Esophagus squamous epithelium (tissue), 5 donors: ENCODE results near the gene SMC5. TPM values are rescaled to one million over a fixed set of nuclear protein-coding genes. Genes with fewer than 3 reads are reported as not detected.

Experiments used
- DNase-seq: peaks from one replicate; lab custom pipeline; 2025; lab: John Stamatoyannopoulos, UW
- H3K27ac ChIP-seq, 4 donors: fragments of 200-600 bp; sonication (generic); one replicate each; pipeline ENCODE4 v1.5.1; 2016 to 2019; ENCODE audit warnings: mild to moderate bottlenecking in 1 of 4
- H3K27me3 ChIP-seq, 4 donors: fragments of 200-600 bp; sonication (generic); 1 replicate in 3 of 4; 2 replicates in 1 of 4; pipeline versions ENCODE4 v1.5.1 to v1.6.0; 2017 to 2021; ENCODE audit warnings: antibody characterized with exemption in 1 of 4
- H3K36me3 ChIP-seq, 3 donors: fragments of 200-600 bp; sonication (generic); one replicate each; pipeline ENCODE4 v1.5.1; 2016 to 2019
- H3K4me1 ChIP-seq, 3 donors: fragments of 200-600 bp; sonication (generic); one replicate each; pipeline ENCODE4 v1.5.1; 2017 to 2019
- H3K4me3 ChIP-seq, 4 donors: fragments of 200-600 bp; sonication (generic); 1 replicate in 3 of 4; 2 replicates in 1 of 4; pipeline ENCODE4 v1.5.1; 2016 to 2019; ENCODE audit warnings: mild to moderate bottlenecking in 2 of 4, moderate library complexity in 1 of 4
- H3K9me3 ChIP-seq, 3 donors: fragments of 200-600 bp; sonication (generic); one replicate each; pipeline ENCODE4 v1.5.1; 2016 to 2019
- CTCF ChIP-seq, 6 experiments: fragments of 450-650 bp in 4 of 6; fragments of 200-600 bp in 2 of 6; sonication (generic) in 2 of 6; IDR thresholded peaks; one replicate each; pipeline ENCODE4 v1.5.1; 2016 to 2019; ENCODE audit warnings: antibody characterized with exemption in 6 of 6, mild to moderate bottlenecking in 4 of 6, moderate library complexity in 4 of 6
- POLR2A ChIP-seq, 4 donors: fragments of 450-650 bp; IDR thresholded peaks; one replicate each; pipeline ENCODE4 v1.6.1; 2017; ENCODE audit warnings: antibody characterized with exemption in 4 of 4, mild to moderate bottlenecking in 4 of 4, moderate library complexity in 3 of 4
- WGBS, 2 donors: methylation state at CpG; one replicate each; pipeline ENCODE4 v1.1.5; 2018; 5-methylcytosine and 5-hydroxymethylcytosine counted together
- intact Hi-C: fragments of 100-400 bp; cut with DNase I; formaldehyde crosslinking; loops from one replicate; pipeline ENCODE4 v1.15.0; 2022
- total RNA-seq, 4 donors: library from RNA; depleted of rRNA; stranded (reverse); fragments of >200 nt; gene quantifications; one replicate each; pipeline ENCODE4 v1.1.0, GENCODE V29; 2016
- donor health status: DM: yes; HTN: yes; CAD: no.

The SMC5 gene
- total RNA-seq, 4 donors from 2014 or later: 16.5 to 36.0 (median 23.9) TPM

GRCh38 chr9:70363760-70364159 is 105.0 kb downstream of the SMC5 start:
- no peak overlapping the region for H3K27ac ChIP-seq
- no peaks in the 10 kb centered on the region for H3K27me3 ChIP-seq
- no peaks in the 10 kb centered on the region for H3K9me3 ChIP-seq
- H3K36me3 ChIP-seq: no peaks in the 10 kb centered on the region
- intact Hi-C loops: no loop called here
- no peaks in the 10 kb centered on the region for H3K4me1 ChIP-seq
- TF ChIP-seq CTCF (IDR thresholded peaks at IDR 0.05) (no peak), POLR2A (IDR thresholded peaks at IDR 0.05) (no peak)
- no peak overlapping the region for H3K4me3 ChIP-seq
- whole genome bisulfite sequencing, 2 donors: 95 to 96% methylated on average over 5 to 7 of the region's 7 CpGs
- no peak for DNase-seq

- 72 to 73% methylated on average over 6 of the region's 6 CpGs for WGBS, 2 donors
- intact Hi-C loops: no loop called here
- H3K27me3 ChIP-seq: no peaks in the 10 kb centered on the region
- TF ChIP-seq POLR2A (IDR thresholded peaks at IDR 0.05) (no peak), CTCF (IDR thresholded peaks at IDR 0.05) (no peak)
- no peaks in the 10 kb centered on the region for H3K36me3 ChIP-seq
- no peaks in the 10 kb centered on the region for H3K9me3 ChIP-seq
- DNase-seq: no peak
- no peak overlapping the region for H3K4me3 ChIP-seq
- no peaks in the 10 kb centered on the region for H3K4me1 ChIP-seq
- no peak overlapping the region for H3K27ac ChIP-seq
These were observed 108.6 kb downstream of the SMC5 start for GRCh38 chr9:70367305-70367930.

GRCh38 chr9:70374962-70375618 is 116.3 kb downstream of the SMC5 start:
- DNase-seq: no peak

GRCh38 chr9:70382046-70382708 is 123.4 kb downstream of the SMC5 start:
- Histone ChIP-seq H3K4me1 (peaks cover 0 to 20% (median 0%) of the 10 kb centered on the region in 3 donors), H3K4me3 (no peak overlapping the region), H3K36me3 (peaks cover 0 to 28% (median 0%) of the 10 kb centered on the region in 3 donors), H3K9me3 (no peaks in the 10 kb centered on the region), H3K27ac (no peak overlapping the region), H3K27me3 (no peaks in the 10 kb centered on the region)
- no peak for DNase-seq
- TF ChIP-seq CTCF (IDR thresholded peaks at IDR 0.05) (no peak), POLR2A (IDR thresholded peaks at IDR 0.05) (no peak)
- 85 to 86% methylated on average over 6 of the region's 6 CpGs for WGBS, 2 donors
- intact Hi-C loops: no loop called here

More at GRCh38 chr9:70374962-70375618, 116.3 kb downstream of the SMC5 start:
- Histone ChIP-seq H3K27me3 (no peaks in the 10 kb centered on the region), H3K4me1 (peaks cover 0 to 6% (median 0%) of the 10 kb centered on the region in 3 donors), H3K27ac (no peak overlapping the region), H3K36me3 (no peaks in the 10 kb centered on the region), H3K4me3 (no peak overlapping the region), H3K9me3 (no peaks in the 10 kb centered on the region)
- 84 to 85% methylated on average over 10 to 14 of the region's 17 CpGs for WGBS, 2 donors
- no peak for TF ChIP-seq POLR2A (IDR thresholded peaks at IDR 0.05)
- no peak for TF ChIP-seq CTCF (IDR thresholded peaks at IDR 0.05)
- intact Hi-C loops: no loop called here
